ENCODE measurements around the gene PTH2R.

DNA sequence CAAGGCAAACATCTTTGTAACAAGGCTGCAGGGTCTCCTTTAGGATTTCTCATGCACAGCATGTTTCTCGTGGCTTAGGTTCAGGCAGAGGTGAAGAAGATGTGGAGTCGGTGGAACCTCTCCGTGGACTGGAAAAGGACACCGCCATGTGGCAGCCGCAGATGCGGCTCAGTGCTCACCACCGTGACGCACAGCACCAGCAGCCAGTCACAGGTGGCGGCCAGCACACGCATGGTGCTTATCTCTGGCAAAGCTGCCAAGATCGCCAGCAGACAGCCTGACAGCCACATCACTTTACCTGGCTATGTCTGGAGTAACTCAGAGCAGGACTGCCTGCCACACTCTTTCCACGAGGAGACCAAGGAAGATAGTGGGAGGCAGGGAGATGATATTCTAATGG, 86.6 kb downstream of the PTH2R start:
- TF ChIP-seq, protein P1, sequence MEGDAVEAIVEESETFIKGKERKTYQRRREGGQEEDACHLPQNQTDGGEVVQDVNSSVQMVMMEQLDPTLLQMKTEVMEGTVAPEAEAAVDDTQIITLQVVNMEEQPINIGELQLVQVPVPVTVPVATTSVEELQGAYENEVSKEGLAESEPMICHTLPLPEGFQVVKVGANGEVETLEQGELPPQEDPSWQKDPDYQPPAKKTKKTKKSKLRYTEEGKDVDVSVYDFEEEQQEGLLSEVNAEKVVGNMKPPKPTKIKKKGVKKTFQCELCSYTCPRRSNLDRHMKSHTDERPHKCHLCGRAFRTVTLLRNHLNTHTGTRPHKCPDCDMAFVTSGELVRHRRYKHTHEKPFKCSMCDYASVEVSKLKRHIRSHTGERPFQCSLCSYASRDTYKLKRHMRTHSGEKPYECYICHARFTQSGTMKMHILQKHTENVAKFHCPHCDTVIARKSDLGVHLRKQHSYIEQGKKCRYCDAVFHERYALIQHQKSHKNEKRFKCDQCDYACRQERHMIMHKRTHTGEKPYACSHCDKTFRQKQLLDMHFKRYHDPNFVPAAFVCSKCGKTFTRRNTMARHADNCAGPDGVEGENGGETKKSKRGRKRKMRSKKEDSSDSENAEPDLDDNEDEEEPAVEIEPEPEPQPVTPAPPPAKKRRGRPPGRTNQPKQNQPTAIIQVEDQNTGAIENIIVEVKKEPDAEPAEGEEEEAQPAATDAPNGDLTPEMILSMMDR (IDR thresholded peaks at IDR 0.05; ENCODE audit: poor library complexity, severe bottlenecking) = no peak
- TF ChIP-seq POLR2AphosphoS5 (IDR thresholded peaks at IDR 0.05) (no peak), EZH2 (IDR thresholded peaks at IDR 0.05; ENCODE audit: borderline replicate concordance, insufficient read depth, low read length, poor library complexity, severe bottlenecking) (no peak), TAF1 (IDR thresholded peaks at IDR 0.05; ENCODE audit: low read depth) (no peak), MXI1 (conservative IDR thresholded peaks at IDR 0.05; ENCODE audit: poor library complexity, severe bottlenecking) (no peak), SMC3 (conservative IDR thresholded peaks at IDR 0.05; ENCODE audit: poor library complexity) (no peak), EP300 (conservative IDR thresholded peaks at IDR 0.05; ENCODE audit: poor library complexity, severe bottlenecking) (no peak), RAD21 (conservative IDR thresholded peaks at IDR 0.05) (no peak)

Data from neural cell (in vitro differentiated cells).